Thoracic aorta (tissue), 2 donors: ENCODE measurements around the gene FAM117A. TPM values are rescaled to one million over a fixed set of nuclear protein-coding genes. Genes with fewer than 3 reads are reported as not detected.

Source experiments
- ATAC-seq: fragments of 150-250 bp; one replicate; pipeline ENCODE4 v1.8.0; 2017; ENCODE audit warnings: low read depth; ENCODE audit not compliant: insufficient number of reproducible peaks, low FRiP score
- DNase-seq: peaks from one replicate; pipeline ENCODE4 v3.0.0-alpha.2; 2020; ENCODE audit warnings: low spot score
- H3K27ac ChIP-seq, 2 donors: fragments of 200-600 bp; sonication (generic); 1 replicate in 1 of 2; 2 replicates in 1 of 2; pipeline ENCODE4 v1.5.1; 2016; ENCODE audit warnings: mild to moderate bottlenecking in 2 of 2, moderate library complexity in 2 of 2
- H3K27me3 ChIP-seq: fragments of 200-600 bp; sonication (generic); replicated peaks from 2 replicates; pipeline ENCODE4 v1.6.0; 2016; ENCODE audit warnings: mild to moderate bottlenecking; ENCODE audit not compliant: insufficient read depth
- H3K36me3 ChIP-seq: fragments of 200-600 bp; sonication (generic); one replicate; pipeline ENCODE4 v1.5.1; 2016
- H3K4me1 ChIP-seq, 2 donors: fragments of 200-600 bp; sonication (generic); 1 replicate in 1 of 2; 2 replicates in 1 of 2; pipeline versions ENCODE4 v1.5.1 to v1.6.0; 2016; ENCODE audit warnings: low read depth in 2 of 2, mild to moderate bottlenecking in 1 of 2; ENCODE audit not compliant: control insufficient read depth in 1 of 2
- H3K4me3 ChIP-seq: fragments of 200-600 bp; sonication (generic); 2 replicates; pipeline ENCODE4 v1.5.1; 2016; ENCODE audit warnings: mild to moderate bottlenecking
- H3K9me3 ChIP-seq: fragments of 200-600 bp; sonication (generic); 2 replicates; pipeline ENCODE4 v1.5.1; 2016
- total RNA-seq, 2 donors: library from RNA; depleted of rRNA; stranded (reverse); fragments of >200 nt; gene quantifications; one replicate each; pipeline versions ENCODE4 v1.1.0 to v1.2.3, GENCODE V29; 2016
- TF ChIP-seq, protein P1 (sequence below): fragments of 200-600 bp; sonication (generic); IDR thresholded peaks from one replicate; pipeline ENCODE4 v1.5.1; 2019; ENCODE audit warnings: antibody characterized with exemption

FAM117A gene
- total RNA-seq, 2 donors from 2014 or later, result 12.1 to 23.7 TPM

DNA sequence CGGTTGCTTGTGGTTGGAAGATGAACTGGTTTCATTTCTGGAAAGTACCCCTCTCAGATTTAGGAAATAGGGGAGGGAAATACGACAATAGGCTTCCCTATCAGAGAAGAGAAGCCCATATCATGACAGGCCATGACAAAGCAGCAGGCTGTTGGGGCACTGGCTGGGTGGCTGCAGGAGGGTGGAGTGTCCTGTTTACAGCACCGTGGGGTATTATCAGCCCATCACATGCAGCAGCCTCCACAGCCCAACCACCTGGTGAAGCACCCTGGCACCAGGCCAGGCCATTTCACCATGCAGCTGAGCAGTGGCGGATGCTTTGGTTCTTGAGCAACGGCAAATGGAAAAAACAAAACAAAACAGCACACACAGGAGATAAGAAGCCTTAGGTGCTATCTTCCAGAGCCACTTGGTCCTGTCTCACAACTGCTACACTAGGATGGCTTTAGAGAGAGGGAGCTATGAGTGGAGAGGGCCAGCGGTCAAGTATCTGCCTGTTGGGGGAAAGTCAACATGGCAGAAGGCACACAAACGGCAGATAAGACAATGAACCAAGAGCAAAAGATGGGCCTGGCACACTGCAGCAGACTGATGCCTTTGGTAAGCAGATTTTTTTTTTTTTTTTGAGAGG, 24.2 kb downstream of the FAM117A start:
- Histone ChIP-seq H3K36me3 (no peaks in the 10 kb centered on the region), H3K4me3 (peak overlapping the region; percentile 3), H3K4me1 (peaks cover 47 to 63% of the 10 kb centered on the region in 2 donors), H3K9me3 (no peaks in the 10 kb centered on the region), H3K27ac (peak overlapping the region; percentile 93 to 98), H3K27me3 (no peaks in the 10 kb centered on the region)
- TF ChIP-seq, protein P1, sequence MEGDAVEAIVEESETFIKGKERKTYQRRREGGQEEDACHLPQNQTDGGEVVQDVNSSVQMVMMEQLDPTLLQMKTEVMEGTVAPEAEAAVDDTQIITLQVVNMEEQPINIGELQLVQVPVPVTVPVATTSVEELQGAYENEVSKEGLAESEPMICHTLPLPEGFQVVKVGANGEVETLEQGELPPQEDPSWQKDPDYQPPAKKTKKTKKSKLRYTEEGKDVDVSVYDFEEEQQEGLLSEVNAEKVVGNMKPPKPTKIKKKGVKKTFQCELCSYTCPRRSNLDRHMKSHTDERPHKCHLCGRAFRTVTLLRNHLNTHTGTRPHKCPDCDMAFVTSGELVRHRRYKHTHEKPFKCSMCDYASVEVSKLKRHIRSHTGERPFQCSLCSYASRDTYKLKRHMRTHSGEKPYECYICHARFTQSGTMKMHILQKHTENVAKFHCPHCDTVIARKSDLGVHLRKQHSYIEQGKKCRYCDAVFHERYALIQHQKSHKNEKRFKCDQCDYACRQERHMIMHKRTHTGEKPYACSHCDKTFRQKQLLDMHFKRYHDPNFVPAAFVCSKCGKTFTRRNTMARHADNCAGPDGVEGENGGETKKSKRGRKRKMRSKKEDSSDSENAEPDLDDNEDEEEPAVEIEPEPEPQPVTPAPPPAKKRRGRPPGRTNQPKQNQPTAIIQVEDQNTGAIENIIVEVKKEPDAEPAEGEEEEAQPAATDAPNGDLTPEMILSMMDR, result no peak
- no peak for ATAC-seq
- DNase-seq, result peak; percentile 26

DNA sequence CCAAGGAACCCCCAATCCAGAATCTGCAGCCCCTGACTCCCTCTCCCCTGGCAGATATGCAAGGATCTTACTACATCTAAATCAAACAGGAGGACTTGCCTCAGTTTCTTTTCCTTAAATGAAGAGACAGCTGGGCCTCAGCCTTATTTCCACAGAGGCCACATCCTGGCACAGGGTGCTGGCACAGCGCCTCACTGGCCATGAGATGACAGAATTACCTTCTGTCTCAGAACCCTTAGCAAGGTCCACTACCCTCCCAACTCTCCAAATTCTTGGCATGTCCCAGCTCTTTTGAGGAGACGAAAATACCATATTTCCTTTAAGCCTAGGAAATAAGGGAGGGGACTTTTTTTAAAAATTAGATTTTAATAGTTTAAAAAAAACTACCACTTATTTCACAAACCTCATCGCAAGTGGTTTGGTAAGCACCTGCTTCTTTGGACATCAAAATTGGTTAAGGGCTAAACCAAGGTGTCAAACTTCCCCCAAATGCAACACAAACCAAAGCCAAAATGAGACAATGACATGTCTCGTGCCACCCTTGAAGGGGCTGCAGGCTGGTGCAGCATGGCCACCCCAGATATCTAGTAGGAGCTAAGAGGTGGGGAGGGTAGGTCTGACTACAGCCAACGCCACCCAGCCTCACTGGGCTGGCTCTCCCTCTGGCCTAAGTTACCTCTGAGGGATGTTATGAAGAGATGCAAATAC, 25.3 kb downstream of the FAM117A start:
- no peak for DNase-seq
- TF ChIP-seq, protein P1, result no peak
- no peak for ATAC-seq
- peaks cover 47 to 55% of the 10 kb centered on the region in 2 donors for H3K4me1 ChIP-seq
- H3K27ac ChIP-seq, result peak overlapping the region; percentile 34 to 93
- no peaks in the 10 kb centered on the region for H3K36me3 ChIP-seq
- no peak overlapping the region for H3K4me3 ChIP-seq
- H3K9me3 ChIP-seq, result no peaks in the 10 kb centered on the region
- no peaks in the 10 kb centered on the region for H3K27me3 ChIP-seq

DNA sequence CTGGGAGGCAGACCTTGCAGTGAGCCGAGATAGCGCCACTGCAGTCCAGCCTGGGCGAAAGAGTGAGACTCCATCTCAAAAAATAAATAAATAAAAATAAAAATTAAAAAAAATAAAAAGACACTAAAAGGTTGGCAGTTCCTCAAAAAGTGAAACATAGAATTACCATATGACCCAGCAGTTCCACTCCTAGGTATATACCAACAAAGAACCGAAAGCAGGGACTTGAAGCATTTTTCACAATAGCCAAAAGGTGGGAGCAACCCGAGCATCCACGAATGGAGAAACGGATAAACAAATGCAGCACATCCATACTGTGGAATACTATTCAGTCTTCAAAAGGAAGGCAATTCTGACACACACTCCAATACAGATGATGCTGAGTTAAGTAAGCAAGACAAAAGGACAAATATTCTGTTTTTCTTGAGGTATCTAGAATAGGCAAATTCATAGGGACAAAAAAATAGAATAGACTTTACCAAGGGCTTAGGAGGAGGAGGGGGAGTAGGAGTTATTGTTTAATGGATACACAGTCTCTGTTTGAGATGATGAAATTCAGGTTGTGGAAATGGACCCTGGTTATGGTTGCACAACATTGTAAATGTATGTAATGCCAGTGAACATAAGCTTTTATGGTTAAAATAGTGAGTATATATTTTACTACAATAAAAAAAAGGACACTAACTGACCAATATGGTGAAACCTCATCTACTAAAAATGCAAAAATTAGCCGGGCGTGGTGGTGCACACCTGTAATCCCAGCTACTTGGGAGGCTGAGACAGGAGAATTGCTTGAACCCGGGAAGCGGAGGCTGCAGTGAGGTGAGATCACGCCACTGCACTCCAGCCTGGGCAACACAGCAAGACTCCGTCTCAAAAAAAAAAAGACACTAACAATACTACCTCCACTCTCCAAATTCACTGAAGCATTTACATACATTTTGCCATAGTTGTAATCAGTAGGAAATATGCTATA, 29.1 kb downstream of the FAM117A start:
- H3K27ac ChIP-seq, result no peak overlapping the region
- no peak overlapping the region for H3K4me3 ChIP-seq
- no peaks in the 10 kb centered on the region for H3K27me3 ChIP-seq
- ATAC-seq (no peak), DNase-seq (no peak)
- H3K36me3 ChIP-seq, result no peaks in the 10 kb centered on the region
- peaks cover 31 to 42% of the 10 kb centered on the region in 2 donors for H3K4me1 ChIP-seq
- TF ChIP-seq, protein P1, result no peak
- no peaks in the 10 kb centered on the region for H3K9me3 ChIP-seq

DNA sequence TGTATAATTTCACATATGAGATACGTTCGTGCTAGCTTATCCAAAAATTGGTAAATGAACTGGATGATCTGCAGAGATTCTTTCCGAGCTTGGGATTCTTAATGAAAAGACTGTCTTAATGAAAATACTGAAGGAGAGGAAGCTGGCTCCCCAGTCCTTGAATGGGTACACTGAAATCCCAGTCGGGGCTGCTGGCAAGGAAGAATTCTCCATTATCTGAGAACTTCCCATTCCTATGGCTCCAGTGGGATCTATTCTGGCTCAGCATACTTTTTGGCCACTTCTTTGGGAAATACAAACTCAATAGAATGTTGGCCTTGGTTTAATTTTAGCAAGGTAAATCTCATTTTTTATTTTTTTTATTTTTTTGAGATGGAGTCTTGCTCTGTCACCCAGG, 32.5 kb downstream of the FAM117A start:
- H3K4me1 ChIP-seq, result peaks cover 20 to 51% of the 10 kb centered on the region in 2 donors
- ATAC-seq, result no peak

More for the DNA sequence above, 32.5 kb downstream of the FAM117A start:
- no peaks in the 10 kb centered on the region for H3K36me3 ChIP-seq
- no peak for DNase-seq
- TF ChIP-seq, protein P1, result no peak
- H3K27ac ChIP-seq, result peak overlapping the region; percentile 57 to 72
- no peak overlapping the region for H3K4me3 ChIP-seq
- no peaks in the 10 kb centered on the region for H3K9me3 ChIP-seq
- no peaks in the 10 kb centered on the region for H3K27me3 ChIP-seq
